GM12873 (cell line): ENCODE results near the gene BNIP5.

Source experiments
- TF ChIP-seq, protein P1 (sequence below): IDR thresholded peaks from 2 replicates; pipeline ENCODE4 v1.5.1; 2012; ENCODE audit warnings: low read depth, mild to moderate bottlenecking, moderate library complexity, low read length, control low read depth; ENCODE audit not compliant: insufficient read depth; ENCODE audit errors: missing control alignments

The BNIP5 gene

DNA sequence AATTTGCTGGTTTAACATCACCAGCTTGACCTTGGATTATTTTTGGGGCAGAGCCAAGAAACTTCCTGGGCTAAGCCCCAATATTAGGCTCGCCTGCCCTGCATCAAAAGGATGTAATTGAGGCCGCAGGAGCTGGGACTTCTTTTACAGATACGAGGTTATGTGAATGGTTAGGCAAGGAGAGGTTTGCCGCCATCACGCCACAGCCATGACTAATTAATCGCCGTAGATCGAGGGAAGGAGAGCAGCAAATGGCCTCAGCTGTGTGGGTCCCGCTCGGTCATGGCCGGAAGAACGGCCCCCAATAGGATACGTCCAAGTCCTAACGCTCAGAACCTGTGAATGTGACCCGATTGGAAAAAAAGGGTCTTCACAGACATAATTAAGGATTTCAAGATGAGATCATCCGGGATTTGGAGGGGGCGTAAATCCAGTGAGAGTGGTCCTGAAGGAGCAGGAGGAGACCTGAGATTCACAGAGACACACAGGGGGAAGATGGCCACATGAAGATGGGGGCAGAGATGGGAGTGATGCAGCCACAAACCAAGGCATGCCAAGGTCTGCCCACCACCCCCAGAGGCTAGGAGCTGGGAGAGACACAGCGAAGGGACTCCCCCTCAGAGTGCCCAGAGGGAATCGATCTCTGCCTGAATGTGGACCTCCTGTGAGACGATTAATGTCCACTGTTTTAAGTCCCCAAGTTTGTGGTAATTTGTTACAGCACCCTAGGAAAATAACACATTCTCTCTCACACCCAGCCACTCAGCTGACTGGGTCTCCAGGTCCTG is 10.0 kb upstream of the BNIP5 start:
- TF ChIP-seq, protein P1, sequence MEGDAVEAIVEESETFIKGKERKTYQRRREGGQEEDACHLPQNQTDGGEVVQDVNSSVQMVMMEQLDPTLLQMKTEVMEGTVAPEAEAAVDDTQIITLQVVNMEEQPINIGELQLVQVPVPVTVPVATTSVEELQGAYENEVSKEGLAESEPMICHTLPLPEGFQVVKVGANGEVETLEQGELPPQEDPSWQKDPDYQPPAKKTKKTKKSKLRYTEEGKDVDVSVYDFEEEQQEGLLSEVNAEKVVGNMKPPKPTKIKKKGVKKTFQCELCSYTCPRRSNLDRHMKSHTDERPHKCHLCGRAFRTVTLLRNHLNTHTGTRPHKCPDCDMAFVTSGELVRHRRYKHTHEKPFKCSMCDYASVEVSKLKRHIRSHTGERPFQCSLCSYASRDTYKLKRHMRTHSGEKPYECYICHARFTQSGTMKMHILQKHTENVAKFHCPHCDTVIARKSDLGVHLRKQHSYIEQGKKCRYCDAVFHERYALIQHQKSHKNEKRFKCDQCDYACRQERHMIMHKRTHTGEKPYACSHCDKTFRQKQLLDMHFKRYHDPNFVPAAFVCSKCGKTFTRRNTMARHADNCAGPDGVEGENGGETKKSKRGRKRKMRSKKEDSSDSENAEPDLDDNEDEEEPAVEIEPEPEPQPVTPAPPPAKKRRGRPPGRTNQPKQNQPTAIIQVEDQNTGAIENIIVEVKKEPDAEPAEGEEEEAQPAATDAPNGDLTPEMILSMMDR = no peak

DNA sequence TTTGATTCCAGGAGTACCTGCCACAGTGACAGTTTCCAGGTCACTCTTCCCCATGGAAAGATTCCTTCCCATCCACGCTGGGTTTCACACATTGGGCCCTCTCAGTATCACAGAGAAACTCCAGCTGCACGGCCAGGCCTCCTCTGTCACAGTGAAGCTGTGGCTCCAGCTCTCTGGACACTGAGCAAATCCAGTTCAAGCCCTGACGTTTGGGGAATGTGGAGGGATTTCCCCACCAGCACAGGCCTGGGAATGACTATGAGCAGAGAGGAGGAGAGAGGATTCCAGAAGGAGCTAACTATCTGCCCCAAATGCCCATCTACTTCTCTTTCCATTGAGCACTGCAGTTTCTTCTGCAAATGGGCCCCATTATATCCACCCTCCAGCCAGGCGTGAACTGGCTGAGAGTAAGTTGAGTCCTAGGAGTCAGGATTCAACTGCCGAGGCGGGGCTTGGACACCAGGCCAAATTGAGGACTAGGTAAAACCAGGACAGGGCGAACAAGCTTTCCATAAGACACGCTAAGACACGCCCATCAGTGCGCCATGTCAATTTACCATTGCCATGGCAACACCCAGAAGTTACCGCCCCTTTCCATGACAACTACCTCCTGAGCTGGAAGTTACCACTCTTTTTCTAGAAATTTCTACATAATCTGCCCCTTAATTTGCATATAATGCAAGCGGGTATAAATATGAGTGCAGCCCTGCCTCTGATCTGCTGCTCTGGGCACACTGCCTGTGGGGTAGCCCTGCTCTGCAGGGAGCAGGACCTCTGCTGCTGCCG is 9.2 kb upstream of the BNIP5 start:
- TF ChIP-seq, protein P1 = no peak

DNA sequence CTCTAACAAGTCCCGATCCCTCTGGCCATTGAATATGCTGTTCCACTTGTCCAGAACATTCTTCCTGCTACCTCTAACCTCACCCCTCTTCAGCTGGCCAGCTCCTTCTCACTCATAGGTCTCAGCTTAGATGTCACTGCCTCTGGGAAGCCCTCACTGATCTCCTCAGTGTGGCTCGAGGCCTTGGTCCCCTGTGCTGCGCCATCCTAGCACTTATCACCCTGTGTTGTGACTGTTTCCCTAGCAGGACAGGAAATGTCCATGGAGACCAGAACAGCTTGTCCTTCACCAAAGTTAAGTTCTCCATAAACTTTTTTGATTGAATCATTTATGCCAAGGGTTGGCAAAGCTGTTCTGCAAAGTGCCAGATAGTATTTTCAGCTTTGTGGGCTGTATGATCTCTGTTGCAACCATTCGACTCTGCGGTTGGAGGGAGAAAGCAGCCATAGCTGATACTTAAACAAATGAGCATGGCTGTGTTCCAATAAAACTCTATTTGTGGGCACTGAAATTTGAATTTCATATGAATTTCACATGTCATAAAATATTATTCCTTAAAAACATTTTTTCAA is 6.5 kb upstream of the BNIP5 start:
- TF ChIP-seq, protein P1 = no peak

DNA sequence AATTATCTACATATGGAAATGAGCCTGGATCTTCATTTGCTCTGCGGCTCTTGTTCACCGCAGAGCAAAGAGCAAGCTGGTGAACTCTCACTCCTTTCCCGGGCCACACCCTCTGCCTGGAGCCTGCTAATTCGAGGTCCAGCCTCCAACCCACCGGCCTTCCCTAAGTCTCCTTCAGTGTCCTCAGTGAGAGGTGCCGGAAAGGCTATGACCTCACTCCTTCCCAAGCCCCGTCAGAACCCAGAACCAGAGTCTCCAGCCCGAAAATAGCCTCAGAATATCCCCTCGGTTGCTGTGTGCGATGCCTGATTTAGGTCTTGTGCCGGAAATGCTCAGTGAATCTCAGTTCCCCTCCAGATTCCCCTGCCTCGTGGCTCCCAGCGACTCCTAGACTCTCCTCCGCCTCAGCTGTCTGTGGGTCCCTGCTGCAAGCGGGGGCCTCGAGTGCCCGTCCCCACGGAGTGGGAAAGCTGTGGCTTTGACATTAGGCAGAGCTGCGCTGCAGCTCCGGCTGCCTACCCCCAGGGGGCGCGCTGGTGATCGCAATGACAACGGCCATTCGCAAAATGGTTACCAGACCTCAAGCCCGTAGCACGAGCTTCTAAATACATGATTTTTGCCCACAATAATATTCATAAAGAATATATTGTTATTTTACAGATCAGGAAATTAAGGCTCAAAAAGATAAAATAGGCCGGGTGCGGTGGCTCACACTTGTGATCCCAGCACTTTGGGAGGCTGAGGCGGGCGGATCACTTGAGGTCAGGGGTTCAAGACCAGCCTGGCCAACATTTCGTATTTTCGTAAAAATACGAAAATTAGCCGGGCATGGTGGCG is 4.1 kb upstream of the BNIP5 start:
- TF ChIP-seq, protein P1 = peak; percentile 99

DNA sequence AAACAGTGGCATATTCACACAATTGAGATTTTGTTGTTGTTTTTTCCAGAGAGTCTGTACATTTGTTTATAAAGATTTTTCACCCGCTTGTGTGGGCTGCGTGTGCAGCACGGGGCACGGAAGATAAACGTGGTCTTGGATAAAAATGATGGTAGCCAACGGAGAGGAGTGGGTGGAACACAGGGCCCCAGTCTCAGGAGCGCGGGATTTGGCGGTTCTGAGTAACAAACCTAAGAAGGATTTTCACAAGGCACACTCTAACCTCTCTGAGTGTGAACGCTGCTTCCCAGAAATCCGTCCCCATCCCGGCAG is 3.6 kb upstream of the BNIP5 start:
- TF ChIP-seq, protein P1 = no peak

DNA sequence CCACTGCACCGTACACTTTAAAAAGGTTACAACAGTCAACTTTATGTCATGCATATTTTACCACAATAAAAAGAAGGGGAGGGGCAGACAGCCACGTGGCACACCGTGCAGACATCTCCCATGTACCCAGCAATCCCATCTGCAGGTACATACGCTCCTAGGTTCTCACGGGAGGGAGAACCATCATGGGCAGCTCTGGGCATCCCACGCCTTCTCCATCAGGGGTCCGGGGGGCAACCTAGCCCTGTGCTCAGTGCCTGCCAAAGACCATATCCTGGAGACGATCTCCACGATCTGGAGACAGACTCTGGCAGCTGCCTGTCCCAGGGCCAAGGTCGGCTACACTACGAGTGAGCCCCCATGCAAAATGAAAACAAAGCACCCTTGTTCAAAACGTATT is 2.5 kb upstream of the BNIP5 start:
- TF ChIP-seq, protein P1 = no peak
